PC-9 (cell line): Measurements from ENCODE around the gene IMMP2L.

Source experiments
- EZH2 ChIP-seq: fragments of 200-600 bp; sonication (generic); IDR thresholded peaks from 2 replicates; pipeline ENCODE4 v1.8.0; 2017; ENCODE audit warnings: antibody characterized with exemption, low read depth
- TF ChIP-seq, protein P1 (sequence below): fragments of 200-600 bp; sonication (generic); conservative IDR thresholded peaks from 2 replicates; pipeline ENCODE4 v1.6.1; 2017; ENCODE audit warnings: mixed run types, antibody characterized with exemption, mild to moderate bottlenecking, moderate library complexity

DNA sequence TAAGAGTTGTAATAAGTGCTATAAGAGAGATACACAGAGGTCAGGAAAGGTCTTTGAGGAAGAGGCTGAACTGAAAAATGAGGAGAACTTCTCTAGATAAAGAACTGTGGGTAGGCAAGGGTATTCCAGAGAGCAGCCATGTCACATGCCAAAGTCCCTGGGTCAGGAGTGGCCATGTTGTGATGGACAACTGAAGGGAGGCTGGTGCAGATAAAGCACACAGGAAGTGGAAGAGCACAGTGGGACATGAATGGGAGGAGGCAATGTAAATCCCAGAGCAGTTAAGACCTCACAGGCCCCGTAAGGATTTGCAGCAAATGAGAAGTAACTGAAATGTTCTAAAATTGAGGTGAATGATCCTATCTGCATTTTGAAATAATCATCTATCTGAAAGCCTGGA is 37.2 kb downstream of the IMMP2L start:
- TF ChIP-seq, protein P1, sequence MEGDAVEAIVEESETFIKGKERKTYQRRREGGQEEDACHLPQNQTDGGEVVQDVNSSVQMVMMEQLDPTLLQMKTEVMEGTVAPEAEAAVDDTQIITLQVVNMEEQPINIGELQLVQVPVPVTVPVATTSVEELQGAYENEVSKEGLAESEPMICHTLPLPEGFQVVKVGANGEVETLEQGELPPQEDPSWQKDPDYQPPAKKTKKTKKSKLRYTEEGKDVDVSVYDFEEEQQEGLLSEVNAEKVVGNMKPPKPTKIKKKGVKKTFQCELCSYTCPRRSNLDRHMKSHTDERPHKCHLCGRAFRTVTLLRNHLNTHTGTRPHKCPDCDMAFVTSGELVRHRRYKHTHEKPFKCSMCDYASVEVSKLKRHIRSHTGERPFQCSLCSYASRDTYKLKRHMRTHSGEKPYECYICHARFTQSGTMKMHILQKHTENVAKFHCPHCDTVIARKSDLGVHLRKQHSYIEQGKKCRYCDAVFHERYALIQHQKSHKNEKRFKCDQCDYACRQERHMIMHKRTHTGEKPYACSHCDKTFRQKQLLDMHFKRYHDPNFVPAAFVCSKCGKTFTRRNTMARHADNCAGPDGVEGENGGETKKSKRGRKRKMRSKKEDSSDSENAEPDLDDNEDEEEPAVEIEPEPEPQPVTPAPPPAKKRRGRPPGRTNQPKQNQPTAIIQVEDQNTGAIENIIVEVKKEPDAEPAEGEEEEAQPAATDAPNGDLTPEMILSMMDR: no peak
- TF ChIP-seq EZH2: no peak
